Measurements from ENCODE around the gene CTXN1. TPM values are rescaled to one million over a fixed set of nuclear protein-coding genes. Genes with fewer than 3 reads are reported as not detected.
"Not testable (repeated sequence)": the region's sequence is repeated elsewhere in the genome, so short reads cannot be mapped to it uniquely, and the experiment has no call there.

Gene CTXN1
- polyA plus RNA-seq, 4 donors = 0.77 to 1.1 TPM; not detected in 2

GRCh38 chr19:7899751-7900378, 26.1 kb downstream of the CTXN1 start:
- Histone ChIP-seq H3K4me1 (ENCODE audit: control insufficient read depth in 3 of 3, insufficient read depth in 2 of 3, low read depth in 1 of 3, low read length in 2 of 3) (peaks cover 0 to 17% (median 4%) of the 10 kb centered on the region in 3 donors), H3K9me3 (ENCODE audit: control insufficient read depth in 2 of 2, insufficient read depth in 1 of 2, low read depth in 1 of 2, low read length in 1 of 2) (no peaks in the 10 kb centered on the region), H3K27me3 (ENCODE audit: control insufficient read depth in 3 of 3, insufficient read depth in 3 of 3, low read length in 3 of 3) (no peaks in the 10 kb centered on the region), H3K27ac (ENCODE audit: low read depth in 1 of 3, low read length in 2 of 3) (no peak overlapping the region), H3K36me3 (ENCODE audit: control insufficient read depth in 3 of 3, insufficient read depth in 2 of 3, low read depth in 1 of 3, low read length in 3 of 3) (peaks cover 0 to 7% (median 0%) of the 10 kb centered on the region in 3 donors), H3K4me3 (ENCODE audit: low read depth in 1 of 3, low read length in 3 of 3) (no peak overlapping the region)
- no peak for DNase-seq
- no peak for FAIRE-seq
- 89 to 92% (median 91%) methylated on average over 32 to 34 of the region's 34 CpGs for WGBS, 3 donors

DNA sequence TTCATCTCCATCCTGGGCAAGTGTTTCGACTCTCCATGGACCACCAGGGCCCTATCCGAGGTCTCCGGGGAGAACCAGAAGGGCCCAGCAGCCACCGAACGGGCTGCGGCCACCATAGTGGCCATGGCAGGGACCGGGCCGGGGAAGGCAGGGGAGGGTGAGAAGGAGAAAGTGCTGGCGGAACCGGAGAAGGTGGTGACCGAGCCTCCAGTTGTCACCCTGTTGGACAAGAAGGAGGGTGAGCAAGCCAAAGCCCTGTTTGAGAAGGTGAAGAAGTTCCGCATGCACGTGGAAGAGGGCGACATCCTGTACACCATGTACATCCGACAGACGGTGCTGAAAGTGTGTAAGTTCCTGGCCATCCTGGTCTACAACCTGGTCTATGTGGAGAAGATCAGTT, 27.0 kb downstream of the CTXN1 start:
- Histone ChIP-seq H3K9me3 (ENCODE audit: control insufficient read depth in 2 of 2, insufficient read depth in 1 of 2, low read depth in 1 of 2, low read length in 1 of 2) (no peaks in the 10 kb centered on the region), H3K27me3 (ENCODE audit: control insufficient read depth in 3 of 3, insufficient read depth in 3 of 3, low read length in 3 of 3) (no peaks in the 10 kb centered on the region), H3K27ac (ENCODE audit: low read depth in 1 of 3, low read length in 2 of 3) (no peak overlapping the region), H3K36me3 (ENCODE audit: control insufficient read depth in 3 of 3, insufficient read depth in 2 of 3, low read depth in 1 of 3, low read length in 3 of 3) (peaks cover 0 to 2% (median 0%) of the 10 kb centered on the region in 3 donors), H3K4me3 (ENCODE audit: low read depth in 1 of 3, low read length in 3 of 3) (no peak overlapping the region), H3K4me1 (ENCODE audit: control insufficient read depth in 3 of 3, insufficient read depth in 2 of 3, low read depth in 1 of 3, low read length in 2 of 3) (peaks cover 0 to 11% (median 4%) of the 10 kb centered on the region in 3 donors)
- FAIRE-seq (no peak), DNase-seq (no peak)
- WGBS, 3 donors = 91 to 96% (median 94%) methylated on average over 16 of the region's 16 CpGs

GRCh38 chr19:7897292-7897691, 28.6 kb downstream of the CTXN1 start:
- no peaks in the 10 kb centered on the region for H3K9me3 ChIP-seq (ENCODE audit: control insufficient read depth in 2 of 2, insufficient read depth in 1 of 2, low read depth in 1 of 2, low read length in 1 of 2)
- DNase-seq (peak in 1 of 2 donors; percentile 44), FAIRE-seq (no peak)
- H3K4me3 ChIP-seq (ENCODE audit: low read depth in 1 of 3, low read length in 3 of 3) = no peak overlapping the region
- H3K27me3 ChIP-seq (ENCODE audit: control insufficient read depth in 3 of 3, insufficient read depth in 3 of 3, low read length in 3 of 3) = no peaks in the 10 kb centered on the region
- H3K36me3 ChIP-seq (ENCODE audit: control insufficient read depth in 3 of 3, insufficient read depth in 2 of 3, low read depth in 1 of 3, low read length in 3 of 3) = peaks cover 0 to 2% (median 0%) of the 10 kb centered on the region in 3 donors
- H3K4me1 ChIP-seq (ENCODE audit: control insufficient read depth in 3 of 3, insufficient read depth in 2 of 3, low read depth in 1 of 3, low read length in 2 of 3) = peaks cover 0 to 2% (median 0%) of the 10 kb centered on the region in 3 donors
- no peak overlapping the region for H3K27ac ChIP-seq (ENCODE audit: low read depth in 1 of 3, low read length in 2 of 3)
- WGBS, 3 donors = 42 to 72% (median 50%) methylated on average over 11 of the region's 11 CpGs

- 79 to 86% (median 83%) methylated on average over 13 of the region's 13 CpGs for WGBS, 3 donors
- Histone ChIP-seq H3K27me3 (ENCODE audit: control insufficient read depth in 3 of 3, insufficient read depth in 3 of 3, low read length in 3 of 3) (no peaks in the 10 kb centered on the region), H3K4me3 (ENCODE audit: low read depth in 1 of 3, low read length in 3 of 3) (no peak overlapping the region), H3K27ac (ENCODE audit: low read depth in 1 of 3, low read length in 2 of 3) (no peak overlapping the region), H3K9me3 (ENCODE audit: control insufficient read depth in 2 of 2, insufficient read depth in 1 of 2, low read depth in 1 of 2, low read length in 1 of 2) (no peaks in the 10 kb centered on the region), H3K36me3 (ENCODE audit: control insufficient read depth in 3 of 3, insufficient read depth in 2 of 3, low read depth in 1 of 3, low read length in 3 of 3) (peaks cover 0 to 2% (median 0%) of the 10 kb centered on the region in 3 donors), H3K4me1 (ENCODE audit: control insufficient read depth in 3 of 3, insufficient read depth in 2 of 3, low read depth in 1 of 3, low read length in 2 of 3) (peaks cover 0 to 2% (median 0%) of the 10 kb centered on the region in 3 donors)
- no peak for DNase-seq
- no peak for FAIRE-seq
Measured at GRCh38 chr19:7895565-7895964, 30.4 kb downstream of the CTXN1 start.

DNA sequence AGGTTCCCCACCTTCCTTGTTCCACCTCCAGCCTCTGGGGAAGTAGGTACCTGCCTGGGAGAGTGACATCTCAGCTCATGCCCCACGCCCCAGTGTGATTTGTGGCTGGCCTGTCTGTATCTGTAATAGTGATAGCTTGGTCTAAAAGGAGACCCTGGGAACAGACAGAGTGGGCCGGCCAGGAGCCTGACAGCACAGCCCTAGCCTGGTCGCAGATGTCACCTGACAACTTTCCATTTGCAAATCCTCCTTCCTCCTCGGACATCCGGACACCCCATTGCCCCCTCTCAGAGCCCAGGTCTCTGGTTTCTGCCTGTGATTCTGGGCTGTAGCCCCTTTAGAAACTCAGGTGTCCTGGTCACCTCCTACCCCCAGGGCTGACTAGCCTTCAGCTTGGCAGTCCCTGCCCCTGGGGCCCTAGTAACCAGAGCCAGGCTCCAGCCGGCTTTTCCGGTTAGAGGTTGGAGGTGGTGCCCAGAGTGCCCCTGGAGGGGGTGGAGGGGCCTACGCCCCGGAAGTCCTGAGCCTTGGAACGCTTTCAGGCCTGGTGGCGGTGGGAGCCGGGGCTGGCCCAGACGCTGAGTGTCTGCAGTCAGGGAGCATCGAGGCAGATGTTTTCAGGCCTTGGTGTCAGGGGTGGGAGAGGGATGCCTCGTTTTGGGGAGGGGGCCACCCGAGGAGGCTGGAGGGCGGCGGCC, 31.2 kb downstream of the CTXN1 start:
- no peaks in the 10 kb centered on the region for H3K9me3 ChIP-seq (ENCODE audit: control insufficient read depth in 2 of 2, insufficient read depth in 1 of 2, low read depth in 1 of 2, low read length in 1 of 2)
- WGBS, 3 donors = 26 to 45% (median 39%) methylated on average over 17 to 18 of the region's 18 CpGs
- H3K27me3 ChIP-seq (ENCODE audit: control insufficient read depth in 3 of 3, insufficient read depth in 3 of 3, low read length in 3 of 3) = no peaks in the 10 kb centered on the region
- no peak overlapping the region for H3K4me3 ChIP-seq (ENCODE audit: low read depth in 1 of 3, low read length in 3 of 3)
- H3K27ac ChIP-seq (ENCODE audit: low read depth in 1 of 3, low read length in 2 of 3) = no peak overlapping the region
- DNase-seq (no peak), FAIRE-seq (no peak)
- H3K36me3 ChIP-seq (ENCODE audit: control insufficient read depth in 3 of 3, insufficient read depth in 2 of 3, low read depth in 1 of 3, low read length in 3 of 3) = peaks cover 0 to 2% (median 0%) of the 10 kb centered on the region in 3 donors
- H3K4me1 ChIP-seq (ENCODE audit: control insufficient read depth in 3 of 3, insufficient read depth in 2 of 3, low read depth in 1 of 3, low read length in 2 of 3) = peaks cover 0 to 2% (median 0%) of the 10 kb centered on the region in 3 donors

- not testable (repeated sequence) for H3K9me3 ChIP-seq (ENCODE audit: control insufficient read depth in 2 of 2, insufficient read depth in 1 of 2, low read depth in 1 of 2, low read length in 1 of 2); H3K27me3 ChIP-seq (ENCODE audit: control insufficient read depth in 3 of 3, insufficient read depth in 3 of 3, low read length in 3 of 3); FAIRE-seq; DNase-seq; H3K4me1 ChIP-seq (ENCODE audit: control insufficient read depth in 3 of 3, insufficient read depth in 2 of 3, low read depth in 1 of 3, low read length in 2 of 3); H3K27ac ChIP-seq (ENCODE audit: low read depth in 1 of 3, low read length in 2 of 3); H3K4me3 ChIP-seq (ENCODE audit: low read depth in 1 of 3, low read length in 3 of 3); H3K36me3 ChIP-seq (ENCODE audit: control insufficient read depth in 3 of 3, insufficient read depth in 2 of 3, low read depth in 1 of 3, low read length in 3 of 3)
- WGBS, 3 donors = 80 to 83% (median 81%) methylated on average over 17 to 18 of the region's 18 CpGs
Measured at GRCh38 chr19:7893362-7894101, 32.4 kb downstream of the CTXN1 start.

GRCh38 chr19:7888826-7889217, 37.1 kb downstream of the CTXN1 start:
- Histone ChIP-seq H3K27me3 (ENCODE audit: control insufficient read depth in 3 of 3, insufficient read depth in 3 of 3, low read length in 3 of 3) (peaks cover 0 to 19% (median 2%) of the 10 kb centered on the region in 3 donors), H3K9me3 (ENCODE audit: control insufficient read depth in 2 of 2, insufficient read depth in 1 of 2, low read depth in 1 of 2, low read length in 1 of 2) (no peaks in the 10 kb centered on the region), H3K27ac (ENCODE audit: low read depth in 1 of 3, low read length in 2 of 3) (no peak overlapping the region), H3K4me3 (ENCODE audit: low read depth in 1 of 3, low read length in 3 of 3) (peak overlapping the region; percentile 26 to 39 (median 28)), H3K4me1 (ENCODE audit: control insufficient read depth in 3 of 3, insufficient read depth in 2 of 3, low read depth in 1 of 3, low read length in 2 of 3) (peaks cover 0 to 8% (median 0%) of the 10 kb centered on the region in 3 donors), H3K36me3 (ENCODE audit: control insufficient read depth in 3 of 3, insufficient read depth in 2 of 3, low read depth in 1 of 3, low read length in 3 of 3) (no peaks in the 10 kb centered on the region)
- 73 to 78% (median 74%) methylated on average over 8 of the region's 8 CpGs for WGBS, 3 donors
- FAIRE-seq (no peak), DNase-seq (no peak)

DNA sequence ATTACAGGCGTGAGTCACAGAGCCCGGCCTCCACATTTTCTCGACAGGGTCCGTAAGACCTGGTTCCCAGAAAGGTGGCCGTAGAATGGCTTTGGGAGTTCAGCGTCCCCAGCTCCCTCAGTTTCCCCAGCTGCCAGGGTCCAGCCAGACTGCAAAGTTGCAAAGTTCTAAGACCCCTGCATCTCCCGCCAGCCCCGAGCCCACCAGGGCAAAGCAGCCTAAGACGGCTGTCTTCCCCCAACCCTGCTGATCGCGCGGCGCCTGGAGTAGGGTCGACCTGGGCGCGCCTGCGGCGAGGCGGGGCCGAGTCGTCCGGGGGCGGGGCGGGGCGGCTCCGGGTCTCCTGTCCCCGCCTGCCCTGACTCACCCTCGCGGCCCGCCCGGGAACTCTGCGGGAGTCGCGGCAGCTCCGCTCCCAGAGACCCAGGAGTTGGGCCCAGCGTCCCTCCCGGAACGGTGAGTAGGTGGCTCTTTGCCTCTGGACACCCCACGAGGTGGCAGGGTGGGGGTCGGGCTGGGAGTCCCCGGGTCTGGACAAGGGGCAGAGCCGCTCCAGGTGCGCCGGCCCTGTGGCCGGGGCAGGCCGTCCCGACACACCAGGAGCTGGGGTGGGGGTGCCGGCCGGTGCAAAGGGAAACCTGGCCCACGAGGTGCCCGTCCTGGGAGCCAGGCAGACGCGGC, 37.6 kb downstream of the CTXN1 start, which contains the start of gene LRRC8E:
Gene LRRC8E, plus strand, starts transcription at position 366 of the 681 bp plus-strand sequence. CDS start 7,094 bp downstream, outside the sequence.
- peak within 1 kb of the TSS; percentile 26 to 39 (median 28) for H3K4me3 ChIP-seq (ENCODE audit: low read depth in 1 of 3, low read length in 3 of 3)
- H3K4me1 ChIP-seq (ENCODE audit: control insufficient read depth in 3 of 3, insufficient read depth in 2 of 3, low read depth in 1 of 3, low read length in 2 of 3) = peaks cover 0 to 8% (median 0%) of the 10 kb centered on the region in 3 donors
- DNase-seq (peak; percentile 72 to 80), FAIRE-seq (no peak)
- H3K9me3 ChIP-seq (ENCODE audit: control insufficient read depth in 2 of 2, insufficient read depth in 1 of 2, low read depth in 1 of 2, low read length in 1 of 2) = no peaks in the 10 kb centered on the region
- no peak within 1 kb of the TSS for H3K27ac ChIP-seq (ENCODE audit: low read depth in 1 of 3, low read length in 2 of 3)
- 7 to 9% (median 7%) methylated on average over 53 of the region's 53 CpGs for WGBS, 3 donors
- H3K36me3 ChIP-seq (ENCODE audit: control insufficient read depth in 3 of 3, insufficient read depth in 2 of 3, low read depth in 1 of 3, low read length in 3 of 3) = no peaks in the 10 kb centered on the region
- peaks cover 0 to 19% (median 2%) of the 10 kb centered on the region in 3 donors for H3K27me3 ChIP-seq (ENCODE audit: control insufficient read depth in 3 of 3, insufficient read depth in 3 of 3, low read length in 3 of 3)

All from small intestine (tissue), 7 donors.